K562 (cell line): ENCODE data around the gene RTF1. TPM values are rescaled to one million over a fixed set of nuclear protein-coding genes. Genes with fewer than 3 reads are reported as not detected.

Experiments used
- ATAC-seq: fragments of 200-7000 bp; cut with Tn5 transposase; 3 replicates; pipeline ENCODE4 v1.9.1; 2020; ENCODE audit warnings: moderate library complexity
- BruUV-seq: library from RNA; stranded (reverse); fragments of 400-500 nt; replicated peaks from 2 replicates; lab custom pipeline; 2021; lab: Mats Ljungman, UMichigan
- CTCF ChIA-PET: fragments of 300-600 bp; formaldehyde crosslinking; extraction: SDS; loops from one replicate; lab custom pipeline; 2021; ENCODE audit warnings: low intra/inter-chr PET ratio; lab: Yijun Ruan, JAX
- POLR2A ChIA-PET: fragments of 300-600, 350-650 bp; sonication (Branson Sonifier 250); formaldehyde crosslinking; extraction: SDS; loops from one replicate; lab custom pipeline; 2021; ENCODE audit warnings: antibody characterized with exemption, inconsistent platforms; lab: Yijun Ruan, JAX
- DNase-seq, 4 experiments: peaks; one replicate each; pipeline versions ENCODE4 v3.0.0 to v3.0.0-alpha.2; 2011 to 2018; ENCODE audit warnings: low spot score in 3 of 4, mixed read lengths in 3 of 4; ENCODE audit errors: extremely low read depth in 1 of 4
- FAIRE-seq: peaks from 2 replicates; lab custom pipeline; 2011; peaks lifted over from hg19 to GRCh38; lab: Jason Lieb, UNC
- H2AFZ ChIP-seq: 2 replicates; pipeline ENCODE4 v1.6.0; 2011; ENCODE audit warnings: low read depth, low read length, control low read depth, inconsistent platforms
- H3K27ac ChIP-seq: fragments of 200-600 bp; 3 replicates; pipeline ENCODE4 v1.8.0; 2011; ENCODE audit warnings: low read depth, mild to moderate bottlenecking, control low read depth, inconsistent platforms, low read length, moderate library complexity, mixed read lengths; ENCODE audit errors: extremely low read depth
- H3K27me3 ChIP-seq, 2 experiments: fragments of 300-600 bp in 1 of 2; 2 replicates in 1 of 2; 3 replicates in 1 of 2; pipeline versions ENCODE4 v1.6.0 to v1.8.0; 2011; ENCODE audit warnings: inconsistent platforms in 2 of 2, low read length in 2 of 2, mild to moderate bottlenecking in 1 of 2, mixed read lengths in 1 of 2, moderate library complexity in 1 of 2; ENCODE audit not compliant: control insufficient read depth in 2 of 2, insufficient read depth in 2 of 2
- H3K36me3 ChIP-seq: fragments of 300-600 bp; 3 replicates; pipeline ENCODE4 v1.8.0; 2011; ENCODE audit warnings: mild to moderate bottlenecking, low read length, inconsistent platforms; ENCODE audit not compliant: control insufficient read depth, insufficient read depth
- H3K4me1 ChIP-seq, 2 experiments: fragments of 200-600 bp in 1 of 2; replicated peaks in 1 of 2; 2 replicates in 1 of 2; 3 replicates in 1 of 2; pipeline versions ENCODE4 v1.5.1 to v1.8.0; 2011; ENCODE audit warnings: inconsistent platforms in 2 of 2, low read length in 2 of 2, mild to moderate bottlenecking in 1 of 2, mixed read lengths in 1 of 2, moderate library complexity in 1 of 2; ENCODE audit not compliant: control insufficient read depth in 2 of 2, insufficient read depth in 2 of 2
- H3K4me2 ChIP-seq: 2 replicates; pipeline ENCODE4 v1.6.1; 2011; ENCODE audit warnings: low read length, control low read depth, inconsistent platforms, mixed read lengths; ENCODE audit not compliant: insufficient read depth
- H3K4me3 ChIP-seq: fragments of 200-600 bp; sonication (generic), shearing (Covaris generic); 2 replicates; pipeline ENCODE4 v1.5.1; 2016; ENCODE audit warnings: control low read depth, inconsistent platforms
- H3K79me2 ChIP-seq: fragments of 200-600 bp; 3 replicates; pipeline ENCODE4 v1.8.0; 2011; ENCODE audit warnings: low read length, inconsistent platforms; ENCODE audit not compliant: control insufficient read depth, insufficient read depth
- H3K9ac ChIP-seq, 2 experiments: 2 replicates each; pipeline versions ENCODE4 v1.6.0 to v1.6.1; 2011; ENCODE audit warnings: low read depth in 2 of 2, low read length in 2 of 2, control low read depth in 1 of 2, inconsistent platforms in 1 of 2, mild to moderate bottlenecking in 1 of 2, mixed read lengths in 1 of 2; ENCODE audit not compliant: insufficient read depth in 1 of 2
- H3K9me1 ChIP-seq: one replicate; pipeline ENCODE4 v1.6.0; 2011; ENCODE audit warnings: inconsistent platforms, mild to moderate bottlenecking, low read length, moderate library complexity; ENCODE audit not compliant: control insufficient read depth, insufficient read depth
- H3K9me3 ChIP-seq: replicated peaks from 2 replicates; pipeline ENCODE4 v1.5.1; 2011; ENCODE audit warnings: low read depth, low read length, inconsistent platforms; ENCODE audit not compliant: control insufficient read depth, insufficient read depth
- H4K20me1 ChIP-seq: replicated peaks from 2 replicates; pipeline ENCODE4 v1.6.1; 2011; ENCODE audit warnings: low read length, inconsistent platforms, mixed read lengths; ENCODE audit not compliant: control insufficient read depth, insufficient read depth
- CC2D1A ChIP-seq: fragments of 450-650 bp; IDR thresholded peaks from 2 replicates; pipeline ENCODE4 v1.6.1; 2017; ENCODE audit warnings: mild to moderate bottlenecking
- KDM1A ChIP-seq, 2 experiments: fragments of 450-650 bp; IDR thresholded peaks; 2 replicates each; pipeline ENCODE4 v1.6.1; 2016; ENCODE audit warnings: mild to moderate bottlenecking in 2 of 2
- KLF16 ChIP-seq: IDR thresholded peaks from 2 replicates; pipeline ENCODE4 v1.6.1; 2016; ENCODE audit warnings: antibody characterized with exemption
- MTA1 ChIP-seq: fragments of 450-650 bp; IDR thresholded peaks from 2 replicates; pipeline ENCODE4 v1.6.1; 2017; ENCODE audit warnings: borderline replicate concordance
- MTA3 ChIP-seq: fragments of 450-650 bp; formaldehyde crosslinking; IDR thresholded peaks from 2 replicates; pipeline ENCODE4 v1.6.1; 2017; ENCODE audit warnings: mild to moderate bottlenecking, borderline replicate concordance
- POLR3A ChIP-seq: IDR thresholded peaks from 2 replicates; pipeline ENCODE4 v1.6.1; 2011; ENCODE audit warnings: borderline replicate concordance, mild to moderate bottlenecking, moderate library complexity; ENCODE audit not compliant: insufficient read length, insufficient read depth; ENCODE audit errors: extremely low read depth
- RBM17 ChIP-seq: fragments of 200-400 bp; formaldehyde crosslinking; IDR thresholded peaks from 2 replicates; pipeline ENCODE4 v1.6.1; 2017; ENCODE audit warnings: low read depth, mild to moderate bottlenecking, low read length, borderline replicate concordance
- SAP30 ChIP-seq: fragments of 200-600 bp; sonication (generic); IDR thresholded peaks from 2 replicates; pipeline ENCODE4 v1.6.1; 2012; ENCODE audit warnings: borderline replicate concordance, low read depth, mild to moderate bottlenecking, moderate library complexity, low read length, control low read depth, inconsistent platforms; ENCODE audit not compliant: insufficient read depth, poor library complexity, severe bottlenecking
- TAF15 ChIP-seq: fragments of 200-400 bp; formaldehyde crosslinking; IDR thresholded peaks from 2 replicates; pipeline ENCODE4 v1.6.1; 2017; ENCODE audit warnings: mild to moderate bottlenecking, low read depth, low read length, moderate library complexity
- TAL1 ChIP-seq: fragments of 450-650 bp; IDR thresholded peaks from 2 replicates; pipeline ENCODE4 v1.6.1; 2016; ENCODE audit warnings: mild to moderate bottlenecking
- YBX1 ChIP-seq: fragments of 450-650 bp; IDR thresholded peaks from 2 replicates; pipeline ENCODE4 v1.7.1; 2016; ENCODE audit warnings: mild to moderate bottlenecking
- ZNF507 ChIP-seq: conservative IDR thresholded peaks from 2 replicates; pipeline ENCODE4 v1.6.1; 2017; ENCODE audit warnings: missing genetic modification characterization, missing compliant biosample characterization
- WGBS: fragments of 100-300 bp; shearing (Covaris generic); methylation state at CpG from one replicate; pipeline ENCODE4 v1.1.6; 2016; ENCODE audit warnings: low coverage, mixed read lengths; ENCODE audit not compliant: insufficient coverage; ENCODE audit errors: missing lambda C conversion rate; 5-methylcytosine and 5-hydroxymethylcytosine counted together
- in situ Hi-C: fragments of 300-500 bp; cut with MboI; formaldehyde crosslinking; loops from 4 replicates; pipeline ENCODE4 v1.15.0; 2018; ENCODE audit warnings: inconsistent platforms, mixed read lengths
- intact Hi-C: fragments of 100-400 bp; cut with micrococcal nuclease; formaldehyde crosslinking; loops from 2 replicates; pipeline ENCODE4 v1.14.2; 2022
- polyA plus RNA-seq, 8 experiments: library from polyadenylated mRNA; depleted of rRNA in 4 of 8; stranded (reverse) in 5 of 8; unstranded in 3 of 8; fragments of >200 nt; fragmentation: Nextera tagmentation in 2 of 8; fragmentation: Illumina TruSeq in 1 of 8; extraction: Ambion mirVana in 2 of 8; extraction: Trizol in 1 of 8; gene quantifications; 2 replicates each; pipeline versions ENCODE4 v1.2.1 to v1.2.3, GENCODE V29; 2011 to 2014; ENCODE audit warnings: inconsistent platforms in 1 of 8, missing spikeins in 1 of 8
- total RNA-seq, 7 experiments: library from RNA; depleted of rRNA in 6 of 7; stranded (reverse); fragments of >200 nt in 6 of 7; fragmentation: Illumina TruSeq in 2 of 7; extraction: Trizol in 2 of 7; gene quantifications; 2 replicates each; pipeline versions ENCODE4 v1.2.1 to v1.2.3, GENCODE V29; 2011 to 2021; ENCODE audit warnings: low replicate concordance in 1 of 7
- TF ChIP-seq, protein P1 (sequence below): fragments of 450-650 bp; IDR thresholded peaks from 2 replicates; pipeline ENCODE4 v1.6.1; 2016
- TF ChIP-seq, protein P2 (sequence below): fragments of 150-350 bp; IDR thresholded peaks from 2 replicates; pipeline ENCODE4 v1.6.1; 2014; ENCODE audit warnings: low read depth, mild to moderate bottlenecking, low read length, borderline replicate concordance

The RTF1 gene
- total and polyA plus RNA-seq, 9 of the 15 experiments (the other 6 are each of a cell fraction or from before 2014, with no cell fraction given), result 7.6 to 69.5 (median 31.5) TPM

DNA sequence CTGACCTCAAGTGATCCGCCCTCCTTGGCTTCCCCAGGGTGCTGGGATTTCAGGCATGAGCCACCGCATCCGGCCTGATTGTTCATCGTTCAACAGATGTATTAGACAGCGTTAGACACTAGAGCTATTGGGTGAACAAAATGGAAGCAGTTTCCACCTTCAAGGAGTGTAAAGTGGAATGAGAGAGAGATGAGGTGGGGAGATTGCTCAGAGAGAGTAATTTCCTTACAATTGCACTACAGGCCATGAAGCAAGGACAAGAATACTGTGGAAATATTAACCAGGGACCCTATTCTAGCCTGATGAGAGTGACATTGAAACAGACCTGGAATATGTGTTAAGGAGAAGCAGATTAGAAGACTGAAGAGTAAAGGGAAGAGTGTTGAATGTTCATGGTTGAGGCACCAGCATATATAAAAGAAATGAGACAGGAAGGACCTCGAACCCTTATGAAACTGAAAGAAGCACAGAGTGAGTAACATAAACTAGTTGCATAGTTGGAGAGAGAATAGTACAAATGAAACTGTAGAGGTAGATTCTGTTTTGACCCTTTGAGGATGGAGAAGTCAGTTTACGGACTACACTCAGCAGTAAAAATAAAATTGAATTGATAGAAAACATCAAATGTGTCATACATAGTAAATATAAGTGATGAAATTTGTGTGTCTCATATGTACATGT is 7.2 kb downstream of the RTF1 start:
- ATAC-seq, result no peak
- no peak overlapping the region for H2AFZ ChIP-seq
- DNase-seq, result no peak
- ChIA-PET CTCF (no interaction called here), POLR2A (interaction anchor here (0.6 to 1.0 kb wide), 2 partner anchors 12 to 20 kb away, joined by 3 read pairs; no protein-coding TSS in a partner anchor)
- H3K9ac ChIP-seq, result no peak overlapping the region
- BruUV-seq, result no TSS peak
- peaks cover under 1 to 10% of the 10 kb centered on the region in 2 experiments; a peak in 3 of 5 replicates for H3K4me1 ChIP-seq
- TF ChIP-seq MTA1, result no peak
- TF ChIP-seq RBM17, result no peak
- TF ChIP-seq TAF15, result no peak
- TF ChIP-seq YBX1, result no peak
- no peak for TF ChIP-seq CC2D1A
- TF ChIP-seq KDM1A (IDR thresholded peaks at IDR 0.05), result no peak
- TF ChIP-seq SAP30, result no peak
- no peak for TF ChIP-seq POLR3A
- TF ChIP-seq, protein P1, sequence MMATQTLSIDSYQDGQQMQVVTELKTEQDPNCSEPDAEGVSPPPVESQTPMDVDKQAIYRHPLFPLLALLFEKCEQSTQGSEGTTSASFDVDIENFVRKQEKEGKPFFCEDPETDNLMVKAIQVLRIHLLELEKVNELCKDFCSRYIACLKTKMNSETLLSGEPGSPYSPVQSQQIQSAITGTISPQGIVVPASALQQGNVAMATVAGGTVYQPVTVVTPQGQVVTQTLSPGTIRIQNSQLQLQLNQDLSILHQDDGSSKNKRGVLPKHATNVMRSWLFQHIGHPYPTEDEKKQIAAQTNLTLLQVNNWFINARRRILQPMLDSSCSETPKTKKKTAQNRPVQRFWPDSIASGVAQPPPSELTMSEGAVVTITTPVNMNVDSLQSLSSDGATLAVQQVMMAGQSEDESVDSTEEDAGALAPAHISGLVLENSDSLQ, result no peak
- TF ChIP-seq, protein P2, sequence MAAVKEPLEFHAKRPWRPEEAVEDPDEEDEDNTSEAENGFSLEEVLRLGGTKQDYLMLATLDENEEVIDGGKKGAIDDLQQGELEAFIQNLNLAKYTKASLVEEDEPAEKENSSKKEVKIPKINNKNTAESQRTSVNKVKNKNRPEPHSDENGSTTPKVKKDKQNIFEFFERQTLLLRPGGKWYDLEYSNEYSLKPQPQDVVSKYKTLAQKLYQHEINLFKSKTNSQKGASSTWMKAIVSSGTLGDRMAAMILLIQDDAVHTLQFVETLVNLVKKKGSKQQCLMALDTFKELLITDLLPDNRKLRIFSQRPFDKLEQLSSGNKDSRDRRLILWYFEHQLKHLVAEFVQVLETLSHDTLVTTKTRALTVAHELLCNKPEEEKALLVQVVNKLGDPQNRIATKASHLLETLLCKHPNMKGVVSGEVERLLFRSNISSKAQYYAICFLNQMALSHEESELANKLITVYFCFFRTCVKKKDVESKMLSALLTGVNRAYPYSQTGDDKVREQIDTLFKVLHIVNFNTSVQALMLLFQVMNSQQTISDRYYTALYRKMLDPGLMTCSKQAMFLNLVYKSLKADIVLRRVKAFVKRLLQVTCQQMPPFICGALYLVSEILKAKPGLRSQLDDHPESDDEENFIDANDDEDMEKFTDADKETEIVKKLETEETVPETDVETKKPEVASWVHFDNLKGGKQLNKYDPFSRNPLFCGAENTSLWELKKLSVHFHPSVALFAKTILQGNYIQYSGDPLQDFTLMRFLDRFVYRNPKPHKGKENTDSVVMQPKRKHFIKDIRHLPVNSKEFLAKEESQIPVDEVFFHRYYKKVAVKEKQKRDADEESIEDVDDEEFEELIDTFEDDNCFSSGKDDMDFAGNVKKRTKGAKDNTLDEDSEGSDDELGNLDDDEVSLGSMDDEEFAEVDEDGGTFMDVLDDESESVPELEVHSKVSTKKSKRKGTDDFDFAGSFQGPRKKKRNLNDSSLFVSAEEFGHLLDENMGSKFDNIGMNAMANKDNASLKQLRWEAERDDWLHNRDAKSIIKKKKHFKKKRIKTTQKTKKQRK, result no peak
- no peak for TF ChIP-seq MTA3
- TF ChIP-seq TAL1, result no peak
- no peak for TF ChIP-seq ZNF507 (tag)
- no peak for TF ChIP-seq KLF16
- in situ Hi-C loops (no loop called here), intact Hi-C loops (no loop called here)
- peaks cover 11% of the 10 kb centered on the region; the same call in 1 of the 2 replicates for H4K20me1 ChIP-seq
- peaks cover 79% of the 10 kb centered on the region for H3K79me2 ChIP-seq
- no peak overlapping the region for H3K4me3 ChIP-seq
- no peak for FAIRE-seq
- no peak overlapping the region for H3K27ac ChIP-seq
- peaks cover 3% of the 10 kb centered on the region; the same call in 2 of the 3 replicates for H3K36me3 ChIP-seq
- no peaks in the 10 kb centered on the region for H3K9me1 ChIP-seq
- no peak overlapping the region for H3K4me2 ChIP-seq
- 94% methylated on average over 7 of the region's 7 CpGs for WGBS
- no peaks in the 10 kb centered on the region for H3K27me3 ChIP-seq
- no peaks in the 10 kb centered on the region for H3K9me3 ChIP-seq
